Measurements from ENCODE around the gene SLC37A1.

DNA sequence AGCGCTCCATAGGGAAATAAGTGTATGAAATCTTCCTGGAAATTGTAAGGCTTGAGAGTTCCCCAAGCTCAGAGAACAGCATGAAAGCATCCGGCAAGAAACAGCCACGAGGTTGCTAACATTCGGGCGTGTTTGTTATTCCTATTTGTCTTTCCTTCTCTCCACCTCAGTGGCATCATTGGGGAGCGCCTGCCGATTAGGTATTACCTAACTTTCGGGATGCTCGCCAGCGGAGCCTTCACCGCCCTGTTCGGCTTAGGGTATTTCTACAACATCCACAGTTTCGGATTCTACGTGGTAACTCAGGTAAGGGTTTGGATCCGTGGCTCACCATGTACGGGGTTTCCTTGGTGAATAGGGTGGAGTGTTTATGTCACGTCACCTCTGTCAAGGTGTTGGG, 25.7 kb downstream of the SLC37A1 start:
- no peak for TF ChIP-seq POLR2A (IDR thresholded peaks at IDR 0.05)
- TF ChIP-seq, protein P1, sequence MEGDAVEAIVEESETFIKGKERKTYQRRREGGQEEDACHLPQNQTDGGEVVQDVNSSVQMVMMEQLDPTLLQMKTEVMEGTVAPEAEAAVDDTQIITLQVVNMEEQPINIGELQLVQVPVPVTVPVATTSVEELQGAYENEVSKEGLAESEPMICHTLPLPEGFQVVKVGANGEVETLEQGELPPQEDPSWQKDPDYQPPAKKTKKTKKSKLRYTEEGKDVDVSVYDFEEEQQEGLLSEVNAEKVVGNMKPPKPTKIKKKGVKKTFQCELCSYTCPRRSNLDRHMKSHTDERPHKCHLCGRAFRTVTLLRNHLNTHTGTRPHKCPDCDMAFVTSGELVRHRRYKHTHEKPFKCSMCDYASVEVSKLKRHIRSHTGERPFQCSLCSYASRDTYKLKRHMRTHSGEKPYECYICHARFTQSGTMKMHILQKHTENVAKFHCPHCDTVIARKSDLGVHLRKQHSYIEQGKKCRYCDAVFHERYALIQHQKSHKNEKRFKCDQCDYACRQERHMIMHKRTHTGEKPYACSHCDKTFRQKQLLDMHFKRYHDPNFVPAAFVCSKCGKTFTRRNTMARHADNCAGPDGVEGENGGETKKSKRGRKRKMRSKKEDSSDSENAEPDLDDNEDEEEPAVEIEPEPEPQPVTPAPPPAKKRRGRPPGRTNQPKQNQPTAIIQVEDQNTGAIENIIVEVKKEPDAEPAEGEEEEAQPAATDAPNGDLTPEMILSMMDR (IDR thresholded peaks at IDR 0.05): no peak
